BLaER1 (cell line): Measurements from ENCODE around the gene LCE5A.

Source experiments
- H3K27ac ChIP-seq: shearing (Covaris generic); formaldehyde crosslinking; 2 replicates; pipeline ENCODE4 v1.8.1; 2022
- H3K27me3 ChIP-seq: shearing (Covaris generic); formaldehyde crosslinking; 2 replicates; pipeline ENCODE4 v1.8.1; 2022
- H3K36me3 ChIP-seq: shearing (Covaris generic); formaldehyde crosslinking; 2 replicates; pipeline ENCODE4 v1.8.1; 2022
- H3K4me1 ChIP-seq: shearing (Covaris generic); formaldehyde crosslinking; 2 replicates; pipeline ENCODE4 v1.8.1; 2022
- H3K4me2 ChIP-seq: shearing (Covaris generic); formaldehyde crosslinking; 2 replicates; pipeline ENCODE4 v1.8.1; 2022
- H3K4me3 ChIP-seq: shearing (Covaris generic); formaldehyde crosslinking; 2 replicates; pipeline ENCODE4 v1.8.1; 2022
- H3K9ac ChIP-seq: shearing (Covaris generic); formaldehyde crosslinking; 2 replicates; pipeline ENCODE4 v1.8.1; 2022
- H3K9me3 ChIP-seq: shearing (Covaris generic); formaldehyde crosslinking; 2 replicates; pipeline ENCODE4 v1.8.1; 2022
- H4K20me1 ChIP-seq: shearing (Covaris generic); formaldehyde crosslinking; 2 replicates; pipeline ENCODE4 v1.8.1; 2022
- Cebpa-rat ChIP-seq: shearing (Covaris generic); IDR thresholded peaks from 2 replicates; pipeline ENCODE4 v1.8.1; 2022

LCE5A gene

GRCh38 chr1:152495066-152495675 lies 15.4 kb upstream of the LCE5A start:
- Histone ChIP-seq H3K36me3 (no peaks in the 10 kb centered on the region), H3K4me3 (no peak overlapping the region), H3K27me3 (no peaks in the 10 kb centered on the region), H3K27ac (no peak overlapping the region), H3K4me2 (no peak overlapping the region), H3K9ac (no peak overlapping the region), H4K20me1 (no peaks in the 10 kb centered on the region), H3K4me1 (no peaks in the 10 kb centered on the region), H3K9me3 (no peaks in the 10 kb centered on the region)
- TF ChIP-seq Cebpa-rat = no peak

- H3K36me3 ChIP-seq = no peaks in the 10 kb centered on the region
- no peak overlapping the region for H3K9ac ChIP-seq
- H3K9me3 ChIP-seq = no peaks in the 10 kb centered on the region
- no peak overlapping the region for H3K4me2 ChIP-seq
- H3K4me3 ChIP-seq = no peak overlapping the region
- H3K27me3 ChIP-seq = no peaks in the 10 kb centered on the region
- no peak for TF ChIP-seq Cebpa-rat
- H4K20me1 ChIP-seq = no peaks in the 10 kb centered on the region
- no peak overlapping the region for H3K27ac ChIP-seq
- H3K4me1 ChIP-seq = no peaks in the 10 kb centered on the region
Observed at GRCh38 chr1:152497273-152497672, 13.3 kb upstream of the LCE5A start.

DNA sequence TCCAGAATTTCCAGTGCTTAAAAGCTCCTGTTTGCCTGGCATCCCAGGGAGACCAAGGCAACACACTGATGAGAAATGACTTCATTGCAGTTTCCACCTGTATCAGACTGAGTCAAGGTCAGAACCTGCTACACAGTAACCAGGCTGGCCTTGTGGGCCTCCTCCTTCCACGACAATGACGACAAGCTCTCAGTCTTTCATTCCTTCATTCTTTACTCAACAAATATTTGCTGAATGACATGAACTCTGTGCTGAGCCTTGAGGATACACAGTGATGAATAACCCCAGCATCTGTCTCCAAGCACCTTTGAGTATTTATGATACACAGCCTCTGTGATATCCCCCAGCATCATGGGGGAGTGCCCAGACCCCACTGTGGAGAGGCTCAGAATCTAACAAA lies 8.9 kb upstream of the LCE5A start:
- Histone ChIP-seq H4K20me1 (no peaks in the 10 kb centered on the region), H3K36me3 (no peaks in the 10 kb centered on the region), H3K9ac (no peak overlapping the region), H3K27ac (no peak overlapping the region), H3K9me3 (no peaks in the 10 kb centered on the region), H3K27me3 (no peaks in the 10 kb centered on the region), H3K4me1 (no peaks in the 10 kb centered on the region), H3K4me2 (no peak overlapping the region), H3K4me3 (no peak overlapping the region)
- TF ChIP-seq Cebpa-rat = no peak

DNA sequence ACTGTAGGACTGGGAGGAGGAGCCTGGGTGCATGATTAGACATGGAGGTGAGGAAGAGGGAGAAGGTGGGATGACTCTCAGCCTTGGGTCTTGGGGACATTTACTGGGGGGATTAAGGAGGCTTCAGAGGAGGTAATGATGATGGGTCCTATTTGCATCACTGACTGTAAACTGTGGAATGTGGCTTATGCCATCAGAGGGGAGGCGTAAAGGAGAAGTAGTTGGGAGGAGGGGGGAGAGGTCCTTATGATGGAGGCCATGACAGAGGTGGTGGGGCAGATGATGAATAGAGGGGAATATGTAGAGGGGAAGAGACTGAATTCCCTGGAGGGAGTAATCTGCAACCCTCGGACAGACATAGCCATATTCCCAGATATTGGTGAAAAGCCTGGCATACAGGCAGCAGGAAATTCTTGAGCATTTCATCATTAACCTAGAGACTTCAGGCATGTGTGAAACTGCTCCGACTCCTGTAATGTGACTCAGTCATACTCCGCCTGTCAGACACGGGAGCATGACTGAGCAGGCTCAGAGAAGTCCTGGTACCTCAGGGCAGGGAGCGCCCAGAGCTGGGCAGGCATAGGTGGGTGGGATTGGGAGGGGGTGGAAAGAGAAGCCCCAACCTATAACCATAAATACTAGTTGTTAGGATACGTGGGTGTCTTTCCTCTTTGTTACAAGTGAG lies 8.0 kb upstream of the LCE5A start:
- Histone ChIP-seq H3K36me3 (no peaks in the 10 kb centered on the region), H3K4me1 (no peaks in the 10 kb centered on the region), H3K4me2 (no peak overlapping the region), H3K27ac (no peak overlapping the region), H3K9me3 (no peaks in the 10 kb centered on the region), H3K9ac (no peak overlapping the region), H4K20me1 (no peaks in the 10 kb centered on the region), H3K4me3 (no peak overlapping the region), H3K27me3 (no peaks in the 10 kb centered on the region)
- TF ChIP-seq Cebpa-rat = no peak

DNA sequence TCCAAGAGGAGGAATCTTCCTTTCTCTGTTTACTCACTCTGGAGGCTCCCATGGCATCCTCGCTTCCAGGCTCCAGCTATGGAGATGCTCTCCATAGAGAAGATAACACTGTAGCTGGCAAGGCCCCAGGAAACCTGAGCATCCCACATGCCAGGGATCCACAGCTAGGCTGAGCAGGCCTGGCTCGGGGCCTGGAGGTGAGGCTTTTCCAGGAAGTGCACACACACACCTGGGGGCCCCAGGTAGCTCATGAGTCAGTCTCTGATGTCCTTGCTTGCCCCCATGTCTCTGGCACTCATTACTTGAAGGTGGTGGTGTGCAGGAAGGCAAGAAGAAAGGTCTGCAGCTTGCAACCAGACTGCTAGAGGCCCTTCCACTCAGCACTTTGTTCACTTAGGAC lies 5.5 kb upstream of the LCE5A start:
- Histone ChIP-seq H3K4me2 (no peak overlapping the region), H3K4me3 (no peak overlapping the region), H3K9ac (no peak overlapping the region), H4K20me1 (no peaks in the 10 kb centered on the region), H3K36me3 (no peaks in the 10 kb centered on the region), H3K9me3 (no peaks in the 10 kb centered on the region), H3K27me3 (no peaks in the 10 kb centered on the region), H3K4me1 (no peaks in the 10 kb centered on the region), H3K27ac (no peak overlapping the region)
- no peak for TF ChIP-seq Cebpa-rat

DNA sequence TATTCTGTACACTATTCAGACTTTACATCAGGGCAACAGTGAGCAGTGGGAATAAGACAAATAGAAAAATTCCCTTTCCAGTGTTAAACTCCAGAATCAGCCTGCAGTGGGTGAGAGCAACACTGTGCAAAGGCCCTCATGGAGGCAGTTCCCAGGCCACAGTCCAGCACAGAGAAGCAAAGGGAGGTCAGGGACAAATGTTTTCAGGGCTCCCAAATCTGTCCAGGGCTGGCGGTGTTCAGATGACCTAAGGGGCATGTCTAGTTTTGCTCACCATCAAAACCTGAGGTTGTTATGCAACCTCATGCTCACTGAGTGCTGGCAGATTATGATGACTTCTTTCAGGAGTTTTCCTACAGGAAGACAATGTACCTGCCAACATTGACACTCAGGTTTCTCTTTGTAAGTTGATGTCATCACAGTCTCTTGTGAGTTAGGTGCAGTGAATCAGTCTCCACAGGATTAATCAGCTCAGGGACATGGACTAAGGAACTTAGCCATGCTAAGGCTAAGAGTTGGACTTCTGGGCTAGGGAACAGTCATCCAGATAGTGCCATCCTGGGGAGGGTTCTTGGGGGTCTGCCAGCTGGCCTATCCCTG lies 3.6 kb upstream of the LCE5A start:
- no peak for TF ChIP-seq Cebpa-rat
- H3K27me3 ChIP-seq = no peaks in the 10 kb centered on the region
- H4K20me1 ChIP-seq = no peaks in the 10 kb centered on the region
- no peak overlapping the region for H3K4me2 ChIP-seq
- no peak overlapping the region for H3K4me3 ChIP-seq
- H3K4me1 ChIP-seq = no peaks in the 10 kb centered on the region
- no peaks in the 10 kb centered on the region for H3K9me3 ChIP-seq
- no peak overlapping the region for H3K9ac ChIP-seq
- no peak overlapping the region for H3K27ac ChIP-seq
- no peaks in the 10 kb centered on the region for H3K36me3 ChIP-seq

- Histone ChIP-seq H3K4me2 (no peak overlapping the region), H3K4me1 (no peaks in the 10 kb centered on the region), H4K20me1 (no peaks in the 10 kb centered on the region), H3K9me3 (no peaks in the 10 kb centered on the region), H3K27me3 (no peaks in the 10 kb centered on the region), H3K4me3 (no peak overlapping the region), H3K27ac (no peak overlapping the region), H3K36me3 (no peaks in the 10 kb centered on the region), H3K9ac (no peak overlapping the region)
- no peak for TF ChIP-seq Cebpa-rat
Observed at GRCh38 chr1:152511596-152511995, 993 bp downstream of the LCE5A start.

DNA sequence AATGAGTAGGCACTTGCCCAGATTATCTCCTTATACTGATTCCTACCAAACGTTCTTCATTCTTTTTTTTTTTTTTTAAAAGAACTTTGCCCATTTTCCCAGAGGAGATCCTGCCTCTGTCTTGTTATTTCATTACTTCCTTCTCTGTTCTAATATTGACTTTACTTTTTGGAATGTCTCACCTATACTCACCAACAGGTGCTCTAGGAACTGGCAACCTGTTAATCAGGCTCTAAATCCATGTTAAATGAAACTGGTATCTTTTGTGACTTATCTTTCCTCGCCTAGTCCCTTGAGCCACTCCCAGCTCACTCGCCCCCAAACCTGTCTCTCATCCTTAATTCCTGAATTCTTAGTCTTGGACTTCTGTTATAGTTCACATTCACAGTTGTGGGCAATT lies 2.5 kb downstream of the LCE5A start:
- Histone ChIP-seq H3K4me2 (no peak overlapping the region), H4K20me1 (no peaks in the 10 kb centered on the region), H3K36me3 (no peaks in the 10 kb centered on the region), H3K9me3 (no peaks in the 10 kb centered on the region), H3K4me1 (no peaks in the 10 kb centered on the region), H3K9ac (no peak overlapping the region), H3K4me3 (no peak overlapping the region), H3K27me3 (no peaks in the 10 kb centered on the region), H3K27ac (no peak overlapping the region)
- no peak for TF ChIP-seq Cebpa-rat

- Histone ChIP-seq H3K36me3 (no peaks in the 10 kb centered on the region), H4K20me1 (no peaks in the 10 kb centered on the region), H3K4me2 (no peak overlapping the region), H3K4me1 (no peaks in the 10 kb centered on the region), H3K27ac (no peak overlapping the region), H3K9me3 (no peaks in the 10 kb centered on the region), H3K9ac (no peak overlapping the region), H3K27me3 (no peaks in the 10 kb centered on the region), H3K4me3 (no peak overlapping the region)
- no peak for TF ChIP-seq Cebpa-rat
Observed at GRCh38 chr1:152514715-152515433, 4.3 kb downstream of the LCE5A start.

- no peak overlapping the region for H3K4me3 ChIP-seq
- no peaks in the 10 kb centered on the region for H3K9me3 ChIP-seq
- no peaks in the 10 kb centered on the region for H3K36me3 ChIP-seq
- no peaks in the 10 kb centered on the region for H4K20me1 ChIP-seq
- no peak overlapping the region for H3K27ac ChIP-seq
- no peaks in the 10 kb centered on the region for H3K27me3 ChIP-seq
- H3K9ac ChIP-seq = no peak overlapping the region
- H3K4me2 ChIP-seq = no peak overlapping the region
- H3K4me1 ChIP-seq = no peaks in the 10 kb centered on the region
- TF ChIP-seq Cebpa-rat = no peak
Observed at GRCh38 chr1:152515434-152515783, 4.8 kb downstream of the LCE5A start.
